A549 treated with AZD9567 at 1 μM for 4 hours (cell line): ENCODE results near the gene LRP11. TPM values are rescaled to one million over a fixed set of nuclear protein-coding genes. Genes with fewer than 3 reads are reported as not detected.

Experiments used
- total RNA-seq: library from RNA; stranded (reverse); fragments of 200-300 nt; extraction: Qiagen RNA extraction; gene quantifications from 5 replicates; pipeline ENCODE4 v1.2.3, GENCODE V29; 2022; ENCODE audit not compliant: insufficient read depth

LRP11 gene
- 25.2 to 36.5 TPM (median 34.9 TPM) in 5 replicates for total RNA-seq

GRCh38 chr6:149863698-149864577 is at the start of gene LRP11:
LRP11 (minus strand) TSS chr6:149864359; CDS start chr6:149864020, 339 bp downstream.

GRCh38 chr6:149897855-149898744 is 33.9 kb upstream of the LRP11 start, which contains the start of gene RAET1E:
RAET1E (minus strand) TSS chr6:149898113; CDS start chr6:149890901, 7,212 bp downstream.

Other genes starting within 250 kb of the LRP11 start
- gene KATNA1, start 215.6 kb downstream of the LRP11 start, total RNA-seq = 10.4 to 14.7 TPM (median 11.5 TPM) in 5 replicates
- 6.0 to 8.9 TPM (median 8.2 TPM) in 5 replicates for gene LATS1, start 146.3 kb downstream of the LRP11 start, total RNA-seq
- 13.3 to 25.3 TPM (median 15.6 TPM) in 5 replicates for gene NUP43, start 117.8 kb downstream of the LRP11 start, total RNA-seq
- 86.1 to 106 TPM (median 88.8 TPM) in 5 replicates for gene PCMT1, start 114.6 kb downstream of the LRP11 start, total RNA-seq
- 1.5 to 2.9 TPM (median 1.9 TPM) in 4 of 5 replicates, not detected in the other for gene RAET1E, start 33.8 kb upstream of the LRP11 start, total RNA-seq
- gene RAET1G, start 58.8 kb upstream of the LRP11 start, total RNA-seq = 5.5 to 10.7 TPM (median 8.6 TPM) in 5 replicates
- 2.1 to 4.5 TPM (median 3.7 TPM) in 5 replicates for gene ULBP2, start 77.7 kb upstream of the LRP11 start, total RNA-seq
- gene ULBP1, start 99.6 kb upstream of the LRP11 start, total RNA-seq = 0.61 to 0.91 TPM (median 0.79 TPM) in 5 replicates
- 0.27 to 0.49 TPM (median 0.38 TPM) in 4 of 5 replicates, not detected in the other for gene RAET1L, start 161.2 kb upstream of the LRP11 start, total RNA-seq
- gene ULBP3, start 204.8 kb upstream of the LRP11 start, total RNA-seq = 3.2 to 7.8 TPM (median 3.7 TPM) in 5 replicates